RWPE2 (cell line): ENCODE measurements around the gene AMMECR1L.
"Not testable (repeated sequence)": the region's sequence is repeated elsewhere in the genome, so short reads cannot be mapped to it uniquely, and the experiment has no call there.

ENCODE experiments used
- ATAC-seq: fragments of 200-7000 bp; cut with Tn5 transposase; 3 replicates; pipeline ENCODE4 v1.9.1; 2021; ENCODE audit warnings: low read depth
- DNase-seq: peaks from one replicate; pipeline ENCODE4 v3.0.0-alpha.2; 2020; ENCODE audit warnings: low spot score
- H3K27ac ChIP-seq: fragments of 450-650 bp; 2 replicates; pipeline ENCODE4 v1.5.1; 2017; ENCODE audit warnings: mild to moderate bottlenecking; ENCODE audit not compliant: poor library complexity, severe bottlenecking
- H3K27me3 ChIP-seq: fragments of 250-450 bp; sonication (Bioruptor Pico); 2 replicates; pipeline ENCODE4 v1.5.1; 2021; ENCODE audit warnings: mild to moderate bottlenecking, moderate library complexity; ENCODE audit not compliant: insufficient read depth, poor library complexity, severe bottlenecking
- H3K36me3 ChIP-seq: fragments of 250-450 bp; sonication (Bioruptor Pico); 2 replicates; pipeline ENCODE4 v1.5.1; 2020; ENCODE audit warnings: low read depth, mild to moderate bottlenecking, moderate library complexity
- H3K4me1 ChIP-seq: fragments of 250-450 bp; sonication (Bioruptor Pico); 2 replicates; pipeline ENCODE4 v1.5.1; 2021; ENCODE audit warnings: mild to moderate bottlenecking, moderate library complexity; ENCODE audit not compliant: insufficient read depth, poor library complexity, severe bottlenecking
- H3K4me3 ChIP-seq: fragments of 250-450 bp; sonication (Bioruptor Pico); 2 replicates; pipeline ENCODE4 v1.5.1; 2021; ENCODE audit warnings: mild to moderate bottlenecking, moderate library complexity; ENCODE audit not compliant: severe bottlenecking
- H3K9me3 ChIP-seq: fragments of 250-450 bp; sonication (Bioruptor Pico); 2 replicates; pipeline ENCODE4 v1.5.1; 2021; ENCODE audit warnings: mild to moderate bottlenecking, moderate library complexity; ENCODE audit not compliant: severe bottlenecking
- CTCF ChIP-seq: fragments of 450-650 bp; IDR thresholded peaks from one replicate; pipeline ENCODE4 v1.5.1; 2017; ENCODE audit warnings: mild to moderate bottlenecking, moderate library complexity; ENCODE audit not compliant: poor library complexity, severe bottlenecking

AMMECR1L gene

GRCh38 chr2:127887082-127887775 is 1.5 kb upstream of the AMMECR1L start:
- H3K4me3 ChIP-seq = peak overlapping the region; percentile 44
- ATAC-seq = no peak

GRCh38 chr2:127886593-127886935 is 808 bp upstream of the AMMECR1L start:
- Histone ChIP-seq H3K4me1 (peaks cover 17% of the 10 kb centered on the region), H3K36me3 (peaks cover 26% of the 10 kb centered on the region), H3K4me3 (peak overlapping the region; percentile 44), H3K27ac (peak overlapping the region; percentile 74)
- not testable (repeated sequence) for DNase-seq, H3K9me3 ChIP-seq, H3K27me3 ChIP-seq
- ATAC-seq = peak; percentile 30

More at GRCh38 chr2:127887082-127887775, 1.5 kb upstream of the AMMECR1L start:
- Histone ChIP-seq H3K36me3 (peaks cover 19% of the 10 kb centered on the region), H3K9me3 (no peaks in the 10 kb centered on the region), H3K27me3 (no peaks in the 10 kb centered on the region), H3K27ac (peak overlapping the region; percentile 74), H3K4me1 (peaks cover 17% of the 10 kb centered on the region)
- no peak for DNase-seq
- TF ChIP-seq CTCF = no peak

GRCh38 chr2:127884861-127885740 is 655 bp downstream of the AMMECR1L start:
- peak; percentile 3; the same call in 1 of the 3 replicates for ATAC-seq
- H3K27ac ChIP-seq = peak overlapping the region; percentile 74
- not testable (repeated sequence) for DNase-seq

GRCh38 chr2:127884436-127884835 is 1.3 kb downstream of the AMMECR1L start:
- Histone ChIP-seq H3K36me3 (peaks cover 42% of the 10 kb centered on the region), H3K27me3 (no peaks in the 10 kb centered on the region), H3K9me3 (no peaks in the 10 kb centered on the region), H3K27ac (peak overlapping the region; percentile 74), H3K4me3 (peak overlapping the region; percentile 44), H3K4me1 (peaks cover 17% of the 10 kb centered on the region)
- ATAC-seq = no peak
- DNase-seq = no peak
- no peak for TF ChIP-seq CTCF

More at GRCh38 chr2:127884861-127885740, 655 bp downstream of the AMMECR1L start:
- H3K9me3 ChIP-seq, H3K27me3 ChIP-seq: not testable (repeated sequence)
- Histone ChIP-seq H3K36me3 (peaks cover 38% of the 10 kb centered on the region), H3K4me1 (peaks cover 17% of the 10 kb centered on the region), H3K4me3 (peak overlapping the region; percentile 44)

GRCh38 chr2:127879899-127880298 is 5.9 kb downstream of the AMMECR1L start:
- DNase-seq (no peak), ATAC-seq (no peak)
- no peak for TF ChIP-seq CTCF

More at GRCh38 chr2:127879899-127880298, 5.9 kb downstream of the AMMECR1L start:
- H3K36me3 ChIP-seq = peaks cover 57% of the 10 kb centered on the region
- H3K27me3 ChIP-seq = no peaks in the 10 kb centered on the region
- H3K9me3 ChIP-seq = no peaks in the 10 kb centered on the region
- H3K4me1 ChIP-seq = peaks cover 6% of the 10 kb centered on the region
- no peak overlapping the region for H3K27ac ChIP-seq
- H3K4me3 ChIP-seq = no peak overlapping the region
